Measurements from ENCODE around the gene HBA1.
A peak's percentile ranks its signal among the peaks of the same experiment; 100 is the strongest.
"Not testable (repeated sequence)": the region's sequence is repeated elsewhere in the genome, so short reads cannot be mapped to it uniquely, and the experiment has no call there.

The HBA1 gene

DNA sequence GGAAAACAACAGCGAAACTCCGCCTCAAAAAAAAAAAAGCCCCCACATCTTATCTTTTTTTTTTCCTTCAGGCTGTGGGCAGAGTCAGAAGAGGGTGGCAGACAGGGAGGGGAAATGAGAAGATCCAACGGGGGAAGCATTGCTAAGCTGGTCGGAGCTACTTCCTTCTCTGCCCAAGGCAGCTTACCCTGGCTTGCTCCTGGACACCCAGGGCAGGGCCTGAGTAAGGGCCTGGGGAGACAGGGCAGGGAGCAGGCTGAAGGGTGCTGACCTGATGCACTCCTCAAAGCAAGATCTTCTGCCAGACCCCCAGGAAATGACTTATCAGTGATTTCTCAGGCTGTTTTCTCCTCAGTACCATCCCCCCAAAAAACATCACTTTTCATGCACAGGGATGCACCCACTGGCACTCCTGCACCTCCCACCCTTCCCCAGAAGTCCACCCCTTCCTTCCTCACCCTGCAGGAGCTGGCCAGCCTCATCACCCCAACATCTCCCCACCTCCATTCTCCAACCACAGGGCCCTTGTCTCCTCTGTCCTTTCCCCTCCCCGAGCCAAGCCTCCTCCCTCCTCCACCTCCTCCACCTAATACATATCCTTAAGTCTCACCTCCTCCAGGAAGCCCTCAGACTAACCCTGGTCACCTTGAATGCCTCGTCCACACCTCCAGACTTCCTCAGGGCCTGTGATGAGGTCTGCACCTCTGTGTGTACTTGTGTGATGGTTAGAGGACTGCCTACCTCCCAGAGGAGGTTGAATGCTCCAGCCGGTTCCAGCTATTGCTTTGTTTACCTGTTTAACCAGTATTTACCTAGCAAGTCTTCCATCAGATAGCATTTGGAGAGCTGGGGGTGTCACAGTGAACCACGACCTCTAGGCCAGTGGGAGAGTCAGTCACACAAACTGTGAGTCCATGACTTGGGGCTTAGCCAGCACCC is 1.2 kb upstream of the HBA1 start:
- no peak overlapping the region for H3K4me3 ChIP-seq (ENCODE audit: low read depth, low read length)
- DNase-seq (ENCODE audit: low read depth) = no peak
- TF ChIP-seq, protein P1, sequence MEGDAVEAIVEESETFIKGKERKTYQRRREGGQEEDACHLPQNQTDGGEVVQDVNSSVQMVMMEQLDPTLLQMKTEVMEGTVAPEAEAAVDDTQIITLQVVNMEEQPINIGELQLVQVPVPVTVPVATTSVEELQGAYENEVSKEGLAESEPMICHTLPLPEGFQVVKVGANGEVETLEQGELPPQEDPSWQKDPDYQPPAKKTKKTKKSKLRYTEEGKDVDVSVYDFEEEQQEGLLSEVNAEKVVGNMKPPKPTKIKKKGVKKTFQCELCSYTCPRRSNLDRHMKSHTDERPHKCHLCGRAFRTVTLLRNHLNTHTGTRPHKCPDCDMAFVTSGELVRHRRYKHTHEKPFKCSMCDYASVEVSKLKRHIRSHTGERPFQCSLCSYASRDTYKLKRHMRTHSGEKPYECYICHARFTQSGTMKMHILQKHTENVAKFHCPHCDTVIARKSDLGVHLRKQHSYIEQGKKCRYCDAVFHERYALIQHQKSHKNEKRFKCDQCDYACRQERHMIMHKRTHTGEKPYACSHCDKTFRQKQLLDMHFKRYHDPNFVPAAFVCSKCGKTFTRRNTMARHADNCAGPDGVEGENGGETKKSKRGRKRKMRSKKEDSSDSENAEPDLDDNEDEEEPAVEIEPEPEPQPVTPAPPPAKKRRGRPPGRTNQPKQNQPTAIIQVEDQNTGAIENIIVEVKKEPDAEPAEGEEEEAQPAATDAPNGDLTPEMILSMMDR (conservative IDR thresholded peaks at IDR 0.05; ENCODE audit: low read depth, low read length) = no peak

DNA sequence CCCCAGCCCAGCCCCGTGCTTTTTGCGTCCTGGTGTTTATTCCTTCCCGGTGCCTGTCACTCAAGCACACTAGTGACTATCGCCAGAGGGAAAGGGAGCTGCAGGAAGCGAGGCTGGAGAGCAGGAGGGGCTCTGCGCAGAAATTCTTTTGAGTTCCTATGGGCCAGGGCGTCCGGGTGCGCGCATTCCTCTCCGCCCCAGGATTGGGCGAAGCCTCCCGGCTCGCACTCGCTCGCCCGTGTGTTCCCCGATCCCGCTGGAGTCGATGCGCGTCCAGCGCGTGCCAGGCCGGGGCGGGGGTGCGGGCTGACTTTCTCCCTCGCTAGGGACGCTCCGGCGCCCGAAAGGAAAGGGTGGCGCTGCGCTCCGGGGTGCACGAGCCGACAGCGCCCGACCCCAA is 474 bp upstream of the HBA1 start:
- not testable (repeated sequence) for H3K4me3 ChIP-seq (ENCODE audit: low read depth, low read length); DNase-seq (ENCODE audit: low read depth)

DNA sequence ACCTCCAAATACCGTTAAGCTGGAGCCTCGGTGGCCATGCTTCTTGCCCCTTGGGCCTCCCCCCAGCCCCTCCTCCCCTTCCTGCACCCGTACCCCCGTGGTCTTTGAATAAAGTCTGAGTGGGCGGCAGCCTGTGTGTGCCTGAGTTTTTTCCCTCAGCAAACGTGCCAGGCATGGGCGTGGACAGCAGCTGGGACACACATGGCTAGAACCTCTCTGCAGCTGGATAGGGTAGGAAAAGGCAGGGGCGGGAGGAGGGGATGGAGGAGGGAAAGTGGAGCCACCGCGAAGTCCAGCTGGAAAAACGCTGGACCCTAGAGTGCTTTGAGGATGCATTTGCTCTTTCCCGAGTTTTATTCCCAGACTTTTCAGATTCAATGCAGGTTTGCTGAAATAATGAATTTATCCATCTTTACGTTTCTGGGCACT is 928 bp downstream of the HBA1 start:
- H3K4me3 ChIP-seq (ENCODE audit: low read depth, low read length) = no peak overlapping the region
- peak; percentile 21 for DNase-seq (ENCODE audit: low read depth)
- TF ChIP-seq, protein P1 (conservative IDR thresholded peaks at IDR 0.05; ENCODE audit: low read depth, low read length) = no peak

DNA sequence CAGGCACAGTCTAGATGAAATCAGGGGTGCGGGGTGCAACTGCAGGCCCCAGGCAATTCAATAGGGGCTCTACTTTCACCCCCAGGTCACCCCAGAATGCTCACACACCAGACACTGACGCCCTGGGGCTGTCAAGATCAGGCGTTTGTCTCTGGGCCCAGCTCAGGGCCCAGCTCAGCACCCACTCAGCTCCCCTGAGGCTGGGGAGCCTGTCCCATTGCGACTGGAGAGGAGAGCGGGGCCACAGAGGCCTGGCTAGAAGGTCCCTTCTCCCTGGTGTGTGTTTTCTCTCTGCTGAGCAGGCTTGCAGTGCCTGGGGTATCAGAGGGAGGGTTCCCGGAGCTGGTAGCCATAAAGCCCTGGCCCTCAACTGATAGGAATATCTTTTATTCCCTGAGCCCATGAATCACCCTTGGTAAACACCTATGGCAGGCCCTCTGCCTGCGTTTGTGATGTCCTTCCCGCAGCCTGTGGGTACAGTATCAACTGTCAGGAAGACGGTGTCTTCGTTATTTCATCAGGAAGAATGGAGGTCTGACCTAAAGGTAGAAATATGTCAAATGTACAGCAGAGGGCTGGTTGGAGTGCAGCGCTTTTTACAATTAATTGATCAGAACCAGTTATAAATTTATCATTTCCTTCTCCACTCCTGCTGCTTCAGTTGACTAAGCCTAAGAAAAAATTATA is 1.6 kb downstream of the HBA1 start:
- TF ChIP-seq, protein P1 (conservative IDR thresholded peaks at IDR 0.05; ENCODE audit: low read depth, low read length) = no peak
- DNase-seq (ENCODE audit: low read depth) = no peak
- H3K4me3 ChIP-seq (ENCODE audit: low read depth, low read length) = no peak overlapping the region

DNA sequence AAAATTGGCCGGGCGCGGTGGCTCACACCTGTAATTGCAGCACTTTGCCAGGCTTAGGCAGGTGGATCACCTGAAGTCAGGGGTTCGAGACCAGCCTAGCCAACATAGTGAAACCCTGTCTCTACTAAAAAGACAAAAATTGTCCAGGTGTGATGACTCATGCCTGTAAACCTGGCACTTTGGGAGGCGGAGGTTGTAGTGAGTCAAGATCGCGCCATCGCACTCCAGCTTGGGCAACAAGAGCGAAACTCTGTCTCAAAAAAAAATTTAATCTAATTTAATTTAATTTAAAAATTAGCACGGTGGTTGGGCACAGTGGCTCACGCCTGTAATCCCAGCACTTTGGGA is 2.2 kb downstream of the HBA1 start:
- no peak overlapping the region for H3K4me3 ChIP-seq (ENCODE audit: low read depth, low read length)
- TF ChIP-seq, protein P1 (conservative IDR thresholded peaks at IDR 0.05; ENCODE audit: low read depth, low read length) = no peak
- no peak for DNase-seq (ENCODE audit: low read depth)

DNA sequence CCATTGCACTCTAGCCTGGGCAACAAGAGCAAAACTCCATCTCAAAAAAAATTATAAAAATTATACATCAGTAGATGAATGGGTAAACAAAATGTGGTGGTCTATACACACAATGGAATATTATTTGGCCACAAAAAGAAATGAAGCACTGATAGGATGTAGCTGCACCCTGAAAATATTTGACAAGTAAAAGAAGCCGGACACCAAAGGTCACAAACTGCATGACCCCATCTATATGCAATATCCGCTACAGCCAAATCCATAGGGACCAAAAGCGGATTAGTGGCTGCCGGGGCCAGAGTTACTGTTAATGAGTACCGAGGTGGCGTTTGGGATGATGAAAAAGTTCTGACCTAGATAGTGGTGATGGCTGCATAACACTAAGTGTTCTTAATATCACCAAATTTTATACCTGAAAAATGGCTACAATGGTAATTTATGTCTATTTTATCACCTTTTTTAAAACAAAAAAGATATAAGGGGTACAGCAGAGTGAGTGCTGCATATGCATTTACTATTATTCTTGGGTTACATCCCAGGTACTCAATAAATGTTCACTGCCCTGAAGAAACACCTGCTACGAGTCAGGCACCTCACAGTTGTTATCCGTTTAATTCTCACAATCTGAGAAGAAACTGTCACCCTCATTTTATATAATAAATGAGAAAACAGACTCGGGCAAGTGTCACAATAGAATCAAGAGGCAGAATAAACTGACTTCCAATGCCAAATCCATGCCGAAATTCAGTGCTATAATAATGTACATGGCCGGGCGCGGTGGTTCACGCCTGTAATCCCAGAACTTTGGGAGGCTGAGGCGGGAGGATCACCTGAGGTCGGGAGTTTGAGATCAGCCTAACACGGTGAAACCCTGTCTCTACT is 3.0 kb downstream of the HBA1 start:
- no peak overlapping the region for H3K4me3 ChIP-seq (ENCODE audit: low read depth, low read length)
- no peak for DNase-seq (ENCODE audit: low read depth)
- TF ChIP-seq, protein P1 (conservative IDR thresholded peaks at IDR 0.05; ENCODE audit: low read depth, low read length) = no peak

Data from choroid plexus epithelial cell (primary cell).